Sigmoid colon (tissue), 4 donors: ENCODE measurements around the gene GPR87.

Experiments
- EP300 ChIP-seq, 4 donors: sonication (generic); formaldehyde crosslinking; IDR thresholded peaks; one replicate each; pipeline ENCODE4 v1.6.1; 2017; ENCODE audit warnings: antibody characterized with exemption in 4 of 4
- POLR2A ChIP-seq, 2 donors: fragments of 450-650 bp; IDR thresholded peaks; one replicate each; pipeline ENCODE4 v1.6.1; 2016; ENCODE audit warnings: antibody characterized with exemption in 2 of 2, mild to moderate bottlenecking in 2 of 2, moderate library complexity in 2 of 2
- POLR2AphosphoS5 ChIP-seq, 4 donors: sonication (generic); formaldehyde crosslinking; IDR thresholded peaks; one replicate each; pipeline ENCODE4 v1.6.1; 2017; ENCODE audit warnings: antibody characterized with exemption in 4 of 4
- TF ChIP-seq, protein P1 (sequence below), 4 experiments: fragments of 450-650 bp in 3 of 4; fragments of 200-600 bp in 1 of 4; IDR thresholded peaks; one replicate each; pipeline ENCODE4 v1.5.1; 2016 to 2019; ENCODE audit warnings: antibody characterized with exemption in 4 of 4, mild to moderate bottlenecking in 3 of 4, moderate library complexity in 2 of 4

DNA sequence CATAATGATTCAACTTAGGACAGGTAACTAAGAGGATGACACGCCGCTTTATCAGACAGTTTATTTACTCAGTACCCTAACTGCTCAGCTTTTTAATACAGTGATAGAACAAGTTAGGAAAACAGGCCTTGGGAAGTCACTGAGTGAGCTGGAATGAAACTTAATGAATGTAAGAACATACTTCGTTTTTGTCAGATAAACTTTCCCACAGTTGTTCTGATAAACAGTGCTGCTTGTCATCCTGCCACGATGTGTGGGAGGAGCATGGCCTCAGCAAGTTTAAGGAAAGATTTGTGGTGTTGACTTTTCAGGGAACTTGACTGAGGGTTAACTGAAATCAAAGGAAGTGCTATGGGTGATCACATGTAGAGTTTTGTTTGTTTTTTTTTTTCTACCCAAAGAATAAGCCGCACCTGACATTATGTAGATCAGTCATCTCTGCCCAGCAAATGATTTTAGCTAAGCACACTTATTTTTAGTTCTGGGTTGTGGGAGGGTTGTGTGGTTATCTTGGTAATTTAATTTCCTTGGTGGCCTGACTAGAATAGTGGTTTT, 32.6 kb downstream of the GPR87 start:
- TF ChIP-seq POLR2A (IDR thresholded peaks at IDR 0.05) (no peak), POLR2AphosphoS5 (IDR thresholded peaks at IDR 0.05) (no peak), EP300 (IDR thresholded peaks at IDR 0.05) (no peak)
- TF ChIP-seq, protein P1, sequence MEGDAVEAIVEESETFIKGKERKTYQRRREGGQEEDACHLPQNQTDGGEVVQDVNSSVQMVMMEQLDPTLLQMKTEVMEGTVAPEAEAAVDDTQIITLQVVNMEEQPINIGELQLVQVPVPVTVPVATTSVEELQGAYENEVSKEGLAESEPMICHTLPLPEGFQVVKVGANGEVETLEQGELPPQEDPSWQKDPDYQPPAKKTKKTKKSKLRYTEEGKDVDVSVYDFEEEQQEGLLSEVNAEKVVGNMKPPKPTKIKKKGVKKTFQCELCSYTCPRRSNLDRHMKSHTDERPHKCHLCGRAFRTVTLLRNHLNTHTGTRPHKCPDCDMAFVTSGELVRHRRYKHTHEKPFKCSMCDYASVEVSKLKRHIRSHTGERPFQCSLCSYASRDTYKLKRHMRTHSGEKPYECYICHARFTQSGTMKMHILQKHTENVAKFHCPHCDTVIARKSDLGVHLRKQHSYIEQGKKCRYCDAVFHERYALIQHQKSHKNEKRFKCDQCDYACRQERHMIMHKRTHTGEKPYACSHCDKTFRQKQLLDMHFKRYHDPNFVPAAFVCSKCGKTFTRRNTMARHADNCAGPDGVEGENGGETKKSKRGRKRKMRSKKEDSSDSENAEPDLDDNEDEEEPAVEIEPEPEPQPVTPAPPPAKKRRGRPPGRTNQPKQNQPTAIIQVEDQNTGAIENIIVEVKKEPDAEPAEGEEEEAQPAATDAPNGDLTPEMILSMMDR (IDR thresholded peaks at IDR 0.05) = no peak
